ENCODE data around the gene SYCP2.

The SYCP2 gene

DNA sequence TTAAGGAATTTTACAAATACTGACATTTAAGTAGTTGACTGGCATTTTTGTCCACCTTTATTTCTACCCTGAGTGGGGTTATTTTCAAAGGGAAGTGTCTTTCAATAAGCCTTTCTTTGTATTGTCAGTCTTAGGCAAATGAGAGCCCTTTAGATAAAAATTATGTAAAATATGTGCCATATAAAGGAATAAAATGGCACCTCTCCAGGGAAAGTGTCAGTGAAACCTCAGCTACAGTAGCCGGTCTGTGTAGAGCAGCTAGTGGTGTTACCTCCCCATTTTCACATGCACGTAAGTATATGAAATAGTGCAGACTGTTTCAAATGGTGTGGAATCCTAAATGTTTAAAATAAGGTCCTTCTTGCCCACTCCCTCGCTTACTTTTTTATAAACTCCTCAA is 11.7 kb upstream of the SYCP2 start:
- peaks cover 27% of the 10 kb centered on the region for H3K36me3 ChIP-seq (ENCODE audit: insufficient read depth, low read length)
- no peaks in the 10 kb centered on the region for H3K27me3 ChIP-seq (ENCODE audit: insufficient read depth, low read length)
- no peak overlapping the region for H3K4me3 ChIP-seq (ENCODE audit: low read depth, low read length, poor library complexity, severe bottlenecking)
- no peaks in the 10 kb centered on the region for H3K9me2 ChIP-seq (ENCODE audit: low read depth, low read length)
- TF ChIP-seq, protein P1, sequence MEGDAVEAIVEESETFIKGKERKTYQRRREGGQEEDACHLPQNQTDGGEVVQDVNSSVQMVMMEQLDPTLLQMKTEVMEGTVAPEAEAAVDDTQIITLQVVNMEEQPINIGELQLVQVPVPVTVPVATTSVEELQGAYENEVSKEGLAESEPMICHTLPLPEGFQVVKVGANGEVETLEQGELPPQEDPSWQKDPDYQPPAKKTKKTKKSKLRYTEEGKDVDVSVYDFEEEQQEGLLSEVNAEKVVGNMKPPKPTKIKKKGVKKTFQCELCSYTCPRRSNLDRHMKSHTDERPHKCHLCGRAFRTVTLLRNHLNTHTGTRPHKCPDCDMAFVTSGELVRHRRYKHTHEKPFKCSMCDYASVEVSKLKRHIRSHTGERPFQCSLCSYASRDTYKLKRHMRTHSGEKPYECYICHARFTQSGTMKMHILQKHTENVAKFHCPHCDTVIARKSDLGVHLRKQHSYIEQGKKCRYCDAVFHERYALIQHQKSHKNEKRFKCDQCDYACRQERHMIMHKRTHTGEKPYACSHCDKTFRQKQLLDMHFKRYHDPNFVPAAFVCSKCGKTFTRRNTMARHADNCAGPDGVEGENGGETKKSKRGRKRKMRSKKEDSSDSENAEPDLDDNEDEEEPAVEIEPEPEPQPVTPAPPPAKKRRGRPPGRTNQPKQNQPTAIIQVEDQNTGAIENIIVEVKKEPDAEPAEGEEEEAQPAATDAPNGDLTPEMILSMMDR (IDR thresholded peaks at IDR 0.05; ENCODE audit: low read length): no peak
- TF ChIP-seq EZH2 (IDR thresholded peaks at IDR 0.05; ENCODE audit: borderline replicate concordance, low read length): no peak
- H3K4me1 ChIP-seq (ENCODE audit: insufficient read depth, low read length, severe bottlenecking): peaks cover 26% of the 10 kb centered on the region
- no peaks in the 10 kb centered on the region for H3F3A ChIP-seq (ENCODE audit: insufficient read depth, low read length)
- H4K20me1 ChIP-seq (ENCODE audit: insufficient read depth, low read length): no peaks in the 10 kb centered on the region
- H3K27ac ChIP-seq (ENCODE audit: low read depth, low read length, poor library complexity, severe bottlenecking): no peak overlapping the region
- H3K9me3 ChIP-seq (ENCODE audit: low read length): no peaks in the 10 kb centered on the region
- no peak overlapping the region for H2AFZ ChIP-seq (ENCODE audit: low read length)
- no peak overlapping the region for H3K4me2 ChIP-seq (ENCODE audit: low read length)
- no peak overlapping the region for H3K9ac ChIP-seq (ENCODE audit: low read length)
- no peaks in the 10 kb centered on the region for H3K79me2 ChIP-seq (ENCODE audit: insufficient read depth, low read length)

DNA sequence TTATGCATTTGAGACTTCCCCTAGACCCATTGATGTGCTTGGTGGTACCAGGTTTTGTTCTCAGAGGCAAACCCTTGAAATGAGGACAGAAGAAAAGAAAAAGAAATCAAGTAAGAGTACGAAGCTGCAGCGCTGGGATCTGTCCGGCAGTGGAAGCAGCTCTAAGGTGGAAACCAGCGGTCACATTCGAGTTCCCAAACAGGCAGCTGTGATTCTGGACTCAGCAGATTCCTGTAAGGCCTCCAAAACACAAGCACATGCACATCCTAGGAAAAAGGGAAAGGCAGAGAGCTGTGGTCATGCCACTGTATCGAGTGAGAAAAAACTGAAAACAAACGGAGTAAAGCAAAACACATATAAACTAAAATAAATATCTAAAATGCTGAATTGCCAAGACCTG is 11.3 kb upstream of the SYCP2 start:
- Histone ChIP-seq H3K27ac (ENCODE audit: low read depth, low read length, poor library complexity, severe bottlenecking) (no peak overlapping the region), H3K9me3 (ENCODE audit: low read length) (no peaks in the 10 kb centered on the region), H3K27me3 (ENCODE audit: insufficient read depth, low read length) (no peaks in the 10 kb centered on the region), H3K4me1 (ENCODE audit: insufficient read depth, low read length, severe bottlenecking) (peaks cover 26% of the 10 kb centered on the region), H3F3A (ENCODE audit: insufficient read depth, low read length) (no peaks in the 10 kb centered on the region), H3K9me2 (ENCODE audit: low read depth, low read length) (no peaks in the 10 kb centered on the region), H2AFZ (ENCODE audit: low read length) (no peak overlapping the region), H3K36me3 (ENCODE audit: insufficient read depth, low read length) (peaks cover 27% of the 10 kb centered on the region), H3K9ac (ENCODE audit: low read length) (no peak overlapping the region), H3K4me2 (ENCODE audit: low read length) (no peak overlapping the region), H3K4me3 (ENCODE audit: low read depth, low read length, poor library complexity, severe bottlenecking) (no peak overlapping the region), H4K20me1 (ENCODE audit: insufficient read depth, low read length) (no peaks in the 10 kb centered on the region), H3K79me2 (ENCODE audit: insufficient read depth, low read length) (no peaks in the 10 kb centered on the region)
- TF ChIP-seq EZH2 (IDR thresholded peaks at IDR 0.05; ENCODE audit: borderline replicate concordance, low read length): no peak
- TF ChIP-seq, protein P1 (IDR thresholded peaks at IDR 0.05; ENCODE audit: low read length): no peak

DNA sequence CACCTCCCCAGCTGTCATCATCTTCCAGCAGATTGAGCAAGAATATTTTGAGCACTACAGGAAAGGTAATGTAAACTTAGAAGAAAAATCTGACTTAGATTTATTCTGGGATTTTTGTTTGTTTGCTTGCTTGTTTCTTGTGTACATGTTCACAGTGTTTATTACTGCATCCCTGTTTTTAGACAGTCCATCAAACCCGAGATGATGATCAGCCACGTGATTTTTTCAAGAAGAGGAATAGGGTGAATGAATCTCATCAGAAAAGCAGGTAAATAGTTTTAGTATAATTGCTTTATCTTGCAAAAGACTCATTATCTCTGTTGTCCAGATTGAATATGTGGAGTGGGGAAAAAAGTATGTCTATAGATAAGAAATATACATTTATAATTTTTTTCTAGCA is 8.8 kb upstream of the SYCP2 start:
- Histone ChIP-seq H3K4me1 (ENCODE audit: insufficient read depth, low read length, severe bottlenecking) (peaks cover 34% of the 10 kb centered on the region), H3K4me2 (ENCODE audit: low read length) (no peak overlapping the region), H2AFZ (ENCODE audit: low read length) (no peak overlapping the region), H3K27me3 (ENCODE audit: insufficient read depth, low read length) (no peaks in the 10 kb centered on the region), H3K9me3 (ENCODE audit: low read length) (no peaks in the 10 kb centered on the region), H3K79me2 (ENCODE audit: insufficient read depth, low read length) (no peaks in the 10 kb centered on the region), H4K20me1 (ENCODE audit: insufficient read depth, low read length) (no peaks in the 10 kb centered on the region), H3K27ac (ENCODE audit: low read depth, low read length, poor library complexity, severe bottlenecking) (no peak overlapping the region), H3K4me3 (ENCODE audit: low read depth, low read length, poor library complexity, severe bottlenecking) (no peak overlapping the region), H3K36me3 (ENCODE audit: insufficient read depth, low read length) (peaks cover 27% of the 10 kb centered on the region), H3K9me2 (ENCODE audit: low read depth, low read length) (no peaks in the 10 kb centered on the region), H3F3A (ENCODE audit: insufficient read depth, low read length) (no peaks in the 10 kb centered on the region), H3K9ac (ENCODE audit: low read length) (no peak overlapping the region)
- TF ChIP-seq, protein P1 (IDR thresholded peaks at IDR 0.05; ENCODE audit: low read length): no peak
- TF ChIP-seq EZH2 (IDR thresholded peaks at IDR 0.05; ENCODE audit: borderline replicate concordance, low read length): no peak
